DOHH2 (cell line): Measurements from ENCODE around the gene ADGRG6.

Experiments
- H3F3A ChIP-seq: fragments of 200-600 bp; sonication (generic), shearing (Covaris generic); 2 replicates; pipeline ENCODE4 v1.6.0; 2016; ENCODE audit warnings: antibody characterized with exemption, mild to moderate bottlenecking; ENCODE audit not compliant: control insufficient read depth, insufficient read depth
- H3K27ac ChIP-seq: fragments of 200-600 bp; sonication (generic); 2 replicates; pipeline ENCODE4 v1.5.1; 2014; ENCODE audit warnings: low read depth, mild to moderate bottlenecking, low read length, moderate library complexity
- H3K27me3 ChIP-seq: fragments of 200-600 bp; sonication (generic); 2 replicates; pipeline ENCODE4 v1.6.1; 2014; ENCODE audit warnings: mild to moderate bottlenecking, low read length, mixed read lengths; ENCODE audit not compliant: control insufficient read depth
- H3K36me3 ChIP-seq: fragments of 200-600 bp; sonication (generic); 2 replicates; pipeline ENCODE4 v1.6.1; 2014; ENCODE audit warnings: mild to moderate bottlenecking, low read length, moderate library complexity, mixed read lengths; ENCODE audit not compliant: control insufficient read depth
- H3K4me1 ChIP-seq: fragments of 200-600 bp; sonication (generic); 2 replicates; pipeline ENCODE4 v1.6.1; 2014; ENCODE audit warnings: mild to moderate bottlenecking, low read length, mixed read lengths; ENCODE audit not compliant: control insufficient read depth
- H3K4me2 ChIP-seq: fragments of 200-600 bp; sonication (generic); 2 replicates; pipeline ENCODE4 v1.6.0; 2014; ENCODE audit warnings: mild to moderate bottlenecking, low read length, moderate library complexity
- H3K4me3 ChIP-seq: fragments of 200-600 bp; sonication (generic); 2 replicates; pipeline ENCODE4 v1.5.1; 2014; ENCODE audit warnings: mild to moderate bottlenecking, low read length, mixed read lengths
- H3K79me2 ChIP-seq: fragments of 200-600 bp; sonication (generic); 2 replicates; pipeline ENCODE4 v1.6.1; 2014; ENCODE audit warnings: mild to moderate bottlenecking, low read length, mixed read lengths; ENCODE audit not compliant: control insufficient read depth
- H3K9me2 ChIP-seq: fragments of 200-600 bp; sonication (generic); replicated peaks from 2 replicates; pipeline ENCODE4 v1.6.1; 2014; ENCODE audit warnings: mild to moderate bottlenecking, low read length, mixed read lengths; ENCODE audit not compliant: control insufficient read depth
- H3K9me3 ChIP-seq: fragments of 200-600 bp; sonication (generic); 2 replicates; pipeline ENCODE4 v1.6.1; 2014; ENCODE audit warnings: antibody characterized with exemption, low read length, mixed read lengths; ENCODE audit not compliant: control insufficient read depth, insufficient read depth
- H4K20me1 ChIP-seq: fragments of 200-600 bp; sonication (generic); 2 replicates; pipeline ENCODE4 v1.6.0; 2014; ENCODE audit warnings: low read depth, mild to moderate bottlenecking, antibody characterized with exemption, low read length, moderate library complexity; ENCODE audit not compliant: control insufficient read depth, insufficient read depth
- CTCF ChIP-seq: fragments of 200-600 bp; sonication (generic); IDR thresholded peaks from one replicate; pipeline ENCODE4 v1.5.1; 2014; ENCODE audit warnings: antibody characterized with exemption, mild to moderate bottlenecking, low read depth, low read length; ENCODE audit not compliant: poor library complexity, severe bottlenecking
- EZH2phosphoT487 ChIP-seq: fragments of 200-600 bp; sonication (generic); IDR thresholded peaks from 2 replicates; pipeline ENCODE4 v1.6.1; 2017; ENCODE audit warnings: borderline replicate concordance, mild to moderate bottlenecking, antibody characterized with exemption, low read length, moderate library complexity, mixed read lengths

ADGRG6 gene

DNA sequence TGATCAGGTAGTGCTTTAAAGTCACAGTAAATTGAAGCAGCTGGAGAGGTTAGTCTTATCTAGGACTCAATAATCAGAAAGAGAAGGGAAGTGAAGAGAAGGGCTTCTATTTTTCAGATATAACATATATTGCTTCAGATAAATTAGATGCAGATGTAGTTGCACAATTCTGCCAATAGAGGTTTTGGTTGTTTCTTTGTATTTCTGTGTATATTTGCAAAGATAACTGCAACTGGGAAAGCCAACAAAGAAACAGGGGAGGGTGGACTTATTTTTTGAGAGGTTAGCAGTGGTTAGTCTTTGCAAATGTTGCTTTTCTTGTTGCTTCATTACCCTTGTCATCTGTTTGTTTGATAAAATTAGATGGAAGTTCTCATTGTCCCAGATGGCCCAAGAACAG lies 106.6 kb downstream of the ADGRG6 start:
- Histone ChIP-seq H3K27me3 (no peaks in the 10 kb centered on the region), H3K4me3 (no peak overlapping the region), H3K9me3 (no peaks in the 10 kb centered on the region), H3F3A (no peaks in the 10 kb centered on the region), H3K9me2 (no peaks in the 10 kb centered on the region), H3K4me1 (no peaks in the 10 kb centered on the region), H3K27ac (no peak overlapping the region), H4K20me1 (no peaks in the 10 kb centered on the region), H3K4me2 (no peak overlapping the region), H3K79me2 (no peaks in the 10 kb centered on the region), H3K36me3 (no peaks in the 10 kb centered on the region)
- TF ChIP-seq CTCF (peak; percentile 15), EZH2phosphoT487 (no peak)

DNA sequence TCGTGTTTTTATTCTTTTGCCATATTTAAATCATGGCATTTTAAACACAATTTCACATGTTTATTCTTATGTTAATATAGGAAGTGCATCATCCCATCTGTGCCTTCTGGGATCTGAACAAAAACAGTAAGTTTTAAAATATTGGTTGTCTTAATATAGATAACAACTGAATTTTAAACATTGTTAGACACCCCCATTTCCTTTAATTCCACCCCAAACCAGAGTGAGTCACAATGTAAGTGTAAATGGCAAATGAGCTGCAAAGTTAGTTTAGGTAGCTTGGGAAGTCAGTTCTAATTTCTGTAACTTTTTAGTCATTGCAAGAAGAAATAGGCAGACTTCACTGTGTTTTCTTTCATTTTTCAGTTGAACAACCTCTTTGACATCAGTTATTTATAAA lies 108.0 kb downstream of the ADGRG6 start:
- no peak overlapping the region for H3K4me3 ChIP-seq
- H3K79me2 ChIP-seq = no peaks in the 10 kb centered on the region
- H3K36me3 ChIP-seq = no peaks in the 10 kb centered on the region
- no peaks in the 10 kb centered on the region for H3K27me3 ChIP-seq
- no peak overlapping the region for H3K27ac ChIP-seq
- TF ChIP-seq EZH2phosphoT487 (no peak), CTCF (no peak)
- no peaks in the 10 kb centered on the region for H3K4me1 ChIP-seq
- H3K4me2 ChIP-seq = no peak overlapping the region
- no peaks in the 10 kb centered on the region for H3F3A ChIP-seq
- no peaks in the 10 kb centered on the region for H4K20me1 ChIP-seq
- no peaks in the 10 kb centered on the region for H3K9me3 ChIP-seq
- H3K9me2 ChIP-seq = no peaks in the 10 kb centered on the region

GRCh38 chr6:142411145-142411544 lies 109.3 kb downstream of the ADGRG6 start:
- H3K27me3 ChIP-seq = no peaks in the 10 kb centered on the region
- H4K20me1 ChIP-seq = no peaks in the 10 kb centered on the region
- H3K4me2 ChIP-seq = no peak overlapping the region
- no peaks in the 10 kb centered on the region for H3K4me1 ChIP-seq
- no peak overlapping the region for H3K4me3 ChIP-seq
- no peaks in the 10 kb centered on the region for H3K9me2 ChIP-seq
- H3K9me3 ChIP-seq = no peaks in the 10 kb centered on the region
- H3K79me2 ChIP-seq = no peaks in the 10 kb centered on the region
- no peak for TF ChIP-seq CTCF
- TF ChIP-seq EZH2phosphoT487 = no peak
- H3F3A ChIP-seq = no peaks in the 10 kb centered on the region
- no peak overlapping the region for H3K27ac ChIP-seq
- H3K36me3 ChIP-seq = no peaks in the 10 kb centered on the region

- Histone ChIP-seq H3K4me3 (no peak overlapping the region), H3K9me2 (no peaks in the 10 kb centered on the region), H3K79me2 (no peaks in the 10 kb centered on the region), H3K36me3 (no peaks in the 10 kb centered on the region), H3K4me1 (no peaks in the 10 kb centered on the region), H4K20me1 (no peaks in the 10 kb centered on the region), H3K27ac (no peak overlapping the region), H3F3A (no peaks in the 10 kb centered on the region), H3K4me2 (no peak overlapping the region), H3K9me3 (no peaks in the 10 kb centered on the region), H3K27me3 (no peaks in the 10 kb centered on the region)
- TF ChIP-seq CTCF = no peak
- TF ChIP-seq EZH2phosphoT487 = no peak
Measured at GRCh38 chr6:142412241-142412640, 110.4 kb downstream of the ADGRG6 start.
